HCT116 (cell line): ENCODE data around the gene VIT. TPM values are rescaled to one million over a fixed set of nuclear protein-coding genes. Genes with fewer than 3 reads are reported as not detected.

Source experiments
- ATAC-seq: fragments of 200-7000 bp; cut with Tn5 transposase; 2 replicates; pipeline ENCODE4 v1.9.1; 2020; ENCODE audit warnings: mild to moderate bottlenecking, moderate library complexity
- BruUV-seq: library from RNA; stranded (reverse); fragments of 400-500 nt; replicated peaks from 2 replicates; lab custom pipeline; 2021; lab: Mats Ljungman, UMichigan
- CTCF ChIA-PET: fragments of 300-600 bp; sonication (Branson Sonifier 250); formaldehyde crosslinking; loops from one replicate; lab custom pipeline; 2021; ENCODE audit warnings: antibody characterized with exemption; lab: Charles Lee
- POLR2A ChIA-PET: fragments of 300-600, 350-600 bp; sonication (Branson Sonifier 250); formaldehyde crosslinking; loops from one replicate; lab custom pipeline; 2021; ENCODE audit warnings: antibody characterized with exemption; lab: Charles Lee
- RAD21 ChIA-PET, 2 experiments: fragments of 300-600 bp; sonication (Branson Sonifier 250); formaldehyde crosslinking; loops; one replicate each; lab custom pipeline; 2023; ENCODE audit warnings: low total read pairs in 2 of 2; ENCODE audit not compliant: uncharacterized antibody in 2 of 2, unreplicated experiment in 2 of 2, low non-redundant PET in 1 of 2; lab: Charles Lee
- DNase-seq: peaks from one replicate; pipeline ENCODE4 v3.0.0-alpha.2; 2010; ENCODE audit warnings: low read depth, low spot score
- H2AFZ ChIP-seq: fragments of 200-600 bp; shearing (Covaris generic), sonication (generic); 2 replicates; pipeline ENCODE4 v1.6.1; 2017; ENCODE audit warnings: low read depth, mixed run types, mixed read lengths, antibody characterized with exemption, low read length; ENCODE audit not compliant: poor library complexity, severe bottlenecking
- H3K27ac ChIP-seq: 2 replicates; pipeline ENCODE4 v1.5.1; 2012; ENCODE audit warnings: low read depth, low read length
- H3K27me3 ChIP-seq: fragments of 200-600 bp; sonication (generic); 2 replicates; pipeline ENCODE4 v1.6.1; 2016; ENCODE audit warnings: mixed run types, low read length, mixed read lengths; ENCODE audit not compliant: insufficient read depth
- H3K36me3 ChIP-seq, 2 experiments: fragments of 200-500 bp in 1 of 2; fragments of 200-600 bp in 1 of 2; sonication (Bioruptor generic) in 1 of 2; sonication (generic) in 1 of 2; 2 replicates each; pipeline versions ENCODE4 v1.5.1 to v1.6.1; 2014 to 2016; ENCODE audit warnings: low read length in 2 of 2, inconsistent platforms in 1 of 2, mixed read lengths in 1 of 2, mixed run types in 1 of 2; ENCODE audit not compliant: insufficient read depth in 2 of 2, control insufficient read depth in 1 of 2
- H3K4me1 ChIP-seq, 2 experiments: fragments of 200-600 bp in 1 of 2; sonication (generic) in 1 of 2; 2 replicates each; pipeline versions ENCODE4 v1.5.1 to v1.6.1; 2012 to 2017; ENCODE audit warnings: low read length in 2 of 2, inconsistent platforms in 1 of 2, mild to moderate bottlenecking in 1 of 2, mixed read lengths in 1 of 2, mixed run types in 1 of 2, moderate library complexity in 1 of 2; ENCODE audit not compliant: insufficient read depth in 2 of 2, control insufficient read depth in 1 of 2
- H3K4me2 ChIP-seq: fragments of 200-600 bp; sonication (generic); 2 replicates; pipeline ENCODE4 v1.6.1; 2017; ENCODE audit warnings: mixed run types, low read length, mixed read lengths
- H3K4me3 ChIP-seq, 2 experiments: fragments of 200-600 bp in 1 of 2; sonication (generic) in 1 of 2; replicated peaks in 1 of 2; 2 replicates each; pipeline ENCODE4 v1.5.1; 2011 to 2016; ENCODE audit warnings: low read length in 2 of 2, control low read depth in 1 of 2, low read depth in 1 of 2, mild to moderate bottlenecking in 1 of 2, mixed read lengths in 1 of 2, mixed run types in 1 of 2
- H3K79me2 ChIP-seq: fragments of 200-600 bp; sonication (generic); 2 replicates; pipeline ENCODE4 v1.6.1; 2017; ENCODE audit warnings: mild to moderate bottlenecking, mixed run types, low read length, moderate library complexity, mixed read lengths; ENCODE audit not compliant: insufficient read depth
- H3K9ac ChIP-seq: fragments of 200-600 bp; sonication (generic); 2 replicates; pipeline ENCODE4 v1.6.1; 2016; ENCODE audit warnings: low read length, mixed read lengths
- H3K9me2 ChIP-seq: fragments of 200-600 bp; sonication (generic), shearing (Covaris generic); 2 replicates; pipeline ENCODE4 v1.6.1; 2017; ENCODE audit warnings: mixed run types, mild to moderate bottlenecking, moderate library complexity; ENCODE audit not compliant: insufficient read depth
- H3K9me3 ChIP-seq, 2 experiments: fragments of 200-500 bp in 1 of 2; fragments of 200-600 bp in 1 of 2; sonication (Bioruptor generic) in 1 of 2; sonication (generic) in 1 of 2; 2 replicates each; pipeline ENCODE4 v1.6.1; 2014 to 2017; ENCODE audit warnings: low read length in 2 of 2, mixed read lengths in 2 of 2, inconsistent platforms in 1 of 2, low read depth in 1 of 2, mild to moderate bottlenecking in 1 of 2, mixed run types in 1 of 2, moderate library complexity in 1 of 2; ENCODE audit not compliant: control insufficient read depth in 1 of 2, insufficient read depth in 1 of 2
- H4K20me1 ChIP-seq: fragments of 200-600 bp; sonication (generic), shearing (Covaris generic); 2 replicates; pipeline ENCODE4 v1.6.1; 2017; ENCODE audit warnings: mixed run types, mild to moderate bottlenecking, moderate library complexity; ENCODE audit not compliant: insufficient read depth
- CBX3 ChIP-seq: IDR thresholded peaks from 2 replicates; pipeline ENCODE4 v1.6.1; 2012; ENCODE audit warnings: low read depth
- CEBPB ChIP-seq: IDR thresholded peaks from 2 replicates; pipeline ENCODE4 v1.6.1; 2012; ENCODE audit warnings: low read depth
- EGR1 ChIP-seq: IDR thresholded peaks from 2 replicates; pipeline ENCODE4 v1.6.1; 2012; ENCODE audit warnings: low read depth
- ELF1 ChIP-seq: IDR thresholded peaks from 2 replicates; pipeline ENCODE4 v1.6.1; 2012; ENCODE audit warnings: low read depth, borderline replicate concordance
- JUND ChIP-seq: IDR thresholded peaks from 2 replicates; pipeline ENCODE4 v1.6.1; 2012
- POLR2A ChIP-seq: IDR thresholded peaks from 2 replicates; pipeline ENCODE4 v1.7.0; 2011; ENCODE audit warnings: borderline replicate concordance; ENCODE audit not compliant: insufficient read depth, insufficient read length; ENCODE audit errors: extremely low read depth
- POLR2AphosphoS5 ChIP-seq: IDR thresholded peaks from 2 replicates; pipeline ENCODE4 v1.6.1; 2011; ENCODE audit warnings: mild to moderate bottlenecking, low read depth, low read length, moderate library complexity
- RAD21 ChIP-seq: IDR thresholded peaks from 2 replicates; pipeline ENCODE4 v1.6.1; 2012; ENCODE audit warnings: low read depth, mild to moderate bottlenecking
- SIN3A ChIP-seq: IDR thresholded peaks from 2 replicates; pipeline ENCODE4 v1.6.1; 2012; ENCODE audit warnings: low read depth
- SP1 ChIP-seq: IDR thresholded peaks from 2 replicates; pipeline ENCODE4 v1.6.1; 2012; ENCODE audit warnings: low read depth
- SRF ChIP-seq: IDR thresholded peaks from 2 replicates; pipeline ENCODE4 v1.6.1; 2012; ENCODE audit warnings: low read depth
- TCF7L2 ChIP-seq: IDR thresholded peaks from 2 replicates; pipeline ENCODE4 v1.7.0; 2011; ENCODE audit warnings: borderline replicate concordance, inconsistent platforms; ENCODE audit not compliant: insufficient read depth, insufficient read length; ENCODE audit errors: extremely low read depth
- YY1 ChIP-seq: IDR thresholded peaks from 2 replicates; pipeline ENCODE4 v1.6.1; 2011; ENCODE audit warnings: low read length, low read depth, moderate library complexity, mild to moderate bottlenecking; ENCODE audit not compliant: insufficient replicate concordance; ENCODE audit errors: extremely low read depth
- ZNF274 ChIP-seq: fragments of 200-500 bp; sonication (Bioruptor generic); IDR thresholded peaks from 2 replicates; pipeline ENCODE4 v1.6.1; 2014; ENCODE audit warnings: mild to moderate bottlenecking, low read depth, low read length, inconsistent platforms
- intact Hi-C: fragments of 100-400 bp; cut with micrococcal nuclease; formaldehyde crosslinking; loops from 2 replicates; pipeline ENCODE4 v1.10.0; 2022
- total RNA-seq: library from RNA; stranded (reverse); gene quantifications from one replicate; pipeline ENCODE4 v1.2.1, GENCODE V29; 2021; ENCODE audit not compliant: unreplicated experiment
- TF ChIP-seq, protein P1 (sequence below), 3 experiments: fragments of 200-600 bp in 1 of 3; sonication (generic) in 1 of 3; IDR thresholded peaks in 2 of 3; conservative IDR thresholded peaks in 1 of 3; 2 replicates each; pipeline ENCODE4 v1.5.1; 2012 to 2017; ENCODE audit warnings: low read depth in 2 of 3, low read length in 2 of 3, antibody characterized with exemption in 1 of 3, borderline replicate concordance in 1 of 3, control low read depth in 1 of 3, mild to moderate bottlenecking in 1 of 3, mixed read lengths in 1 of 3, mixed run types in 1 of 3, moderate library complexity in 1 of 3; ENCODE audit not compliant: insufficient read depth in 1 of 3
- TF ChIP-seq, protein P2 (sequence below): IDR thresholded peaks from 2 replicates; pipeline ENCODE4 v1.6.1; 2012

The VIT gene
- total RNA-seq, 1 experiment from 2014 or later: not detected

DNA sequence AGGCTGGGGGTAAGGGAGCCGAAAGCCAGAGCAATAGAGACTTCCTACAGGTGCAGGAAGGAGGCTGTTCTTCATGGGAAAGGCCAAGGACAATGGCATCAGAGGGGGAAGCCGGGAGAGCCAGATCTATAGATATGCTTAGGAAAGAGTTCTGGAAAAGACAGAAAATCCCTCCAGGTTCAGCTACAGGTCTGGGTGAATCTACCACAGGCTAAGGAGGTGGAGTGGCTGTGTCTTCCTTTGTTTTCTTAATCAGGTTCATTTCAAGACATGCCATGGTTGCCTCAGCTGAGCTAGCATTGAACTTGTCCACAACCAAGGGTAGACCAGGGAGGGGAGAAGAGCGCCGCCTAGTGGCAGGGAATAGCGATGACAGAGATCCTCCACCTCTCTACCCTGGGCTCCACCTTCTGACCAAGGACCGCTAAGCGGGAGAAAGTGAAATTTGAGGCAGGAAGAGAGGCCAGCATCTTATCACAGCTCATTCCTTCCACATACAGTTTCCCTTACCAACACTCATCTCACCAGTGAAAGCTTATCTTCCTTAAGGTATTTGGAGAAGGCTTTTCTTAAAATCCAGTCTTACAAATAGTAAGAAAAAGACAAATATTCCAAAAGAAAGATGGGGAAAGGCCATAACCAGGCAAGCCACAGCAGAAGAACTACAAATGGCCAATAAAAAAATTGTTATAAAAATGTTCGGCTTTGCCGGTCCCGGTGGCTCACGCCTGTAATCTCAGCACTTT, 74.2 kb downstream of the VIT start:
- Histone ChIP-seq H3K27me3 (no peaks in the 10 kb centered on the region), H3K36me3 (no peaks in the 10 kb centered on the region), H3K9me2 (no peaks in the 10 kb centered on the region), H3K79me2 (no peaks in the 10 kb centered on the region), H4K20me1 (no peaks in the 10 kb centered on the region), H3K9ac (no peak overlapping the region), H3K4me1 (no peaks in the 10 kb centered on the region), H2AFZ (no peak overlapping the region), H3K9me3 (no peaks in the 10 kb centered on the region), H3K27ac (no peak overlapping the region), H3K4me2 (no peak overlapping the region), H3K4me3 (no peak overlapping the region)
- no TSS peak for BruUV-seq
- ChIA-PET RAD21 (no interaction called here), POLR2A (no interaction called here), CTCF (interaction anchor here (0.8 to 1.6 kb wide), 12 partner anchors 9 to 1106 kb away, joined by 3 to 10 read pairs (median 5); no protein-coding TSS in a partner anchor)
- peak; percentile 51 for DNase-seq
- TF ChIP-seq TCF7L2: no peak
- TF ChIP-seq, protein P1, sequence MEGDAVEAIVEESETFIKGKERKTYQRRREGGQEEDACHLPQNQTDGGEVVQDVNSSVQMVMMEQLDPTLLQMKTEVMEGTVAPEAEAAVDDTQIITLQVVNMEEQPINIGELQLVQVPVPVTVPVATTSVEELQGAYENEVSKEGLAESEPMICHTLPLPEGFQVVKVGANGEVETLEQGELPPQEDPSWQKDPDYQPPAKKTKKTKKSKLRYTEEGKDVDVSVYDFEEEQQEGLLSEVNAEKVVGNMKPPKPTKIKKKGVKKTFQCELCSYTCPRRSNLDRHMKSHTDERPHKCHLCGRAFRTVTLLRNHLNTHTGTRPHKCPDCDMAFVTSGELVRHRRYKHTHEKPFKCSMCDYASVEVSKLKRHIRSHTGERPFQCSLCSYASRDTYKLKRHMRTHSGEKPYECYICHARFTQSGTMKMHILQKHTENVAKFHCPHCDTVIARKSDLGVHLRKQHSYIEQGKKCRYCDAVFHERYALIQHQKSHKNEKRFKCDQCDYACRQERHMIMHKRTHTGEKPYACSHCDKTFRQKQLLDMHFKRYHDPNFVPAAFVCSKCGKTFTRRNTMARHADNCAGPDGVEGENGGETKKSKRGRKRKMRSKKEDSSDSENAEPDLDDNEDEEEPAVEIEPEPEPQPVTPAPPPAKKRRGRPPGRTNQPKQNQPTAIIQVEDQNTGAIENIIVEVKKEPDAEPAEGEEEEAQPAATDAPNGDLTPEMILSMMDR (IDR thresholded peaks at IDR 0.05 in 2 of 3, conservative IDR thresholded peaks at IDR 0.05 in 1 of 3; ENCODE audit: borderline replicate concordance in 1 of 3, insufficient read depth in 1 of 3, low read depth in 2 of 3, low read length in 2 of 3): peak; percentile 93 to 95 (median 95)
- peak; percentile 73 for TF ChIP-seq RAD21
- intact Hi-C loops: loop anchor here (2.0 kb wide), 1 partner anchor 418 kb away; no protein-coding TSS in a partner anchor
- ATAC-seq: peak; percentile 98

DNA sequence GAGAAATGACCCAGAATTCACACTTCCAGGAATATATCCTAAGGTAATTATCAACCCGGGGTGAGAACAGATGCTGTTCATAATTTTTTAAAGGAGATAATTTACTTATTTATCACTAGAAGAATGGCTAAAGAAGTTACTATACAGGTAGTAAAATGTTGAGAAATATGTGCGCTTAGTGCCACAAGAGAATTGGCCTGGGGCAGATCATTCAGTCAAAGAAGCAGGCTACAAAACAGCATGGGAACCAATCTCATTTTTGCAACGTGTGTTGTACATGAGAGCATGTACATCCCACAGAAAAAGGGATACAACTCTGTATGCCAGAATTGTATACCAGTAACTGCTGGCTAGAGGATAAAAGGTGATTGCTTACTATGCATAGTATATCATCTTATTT, 75.2 kb downstream of the VIT start:
- ChIA-PET CTCF (no interaction called here), RAD21 (no interaction called here)
- Histone ChIP-seq H3K9ac (no peak overlapping the region), H3K27me3 (no peaks in the 10 kb centered on the region), H3K9me2 (no peaks in the 10 kb centered on the region), H3K36me3 (no peaks in the 10 kb centered on the region), H4K20me1 (no peaks in the 10 kb centered on the region)
- intact Hi-C loops: loop anchor here (2.0 kb wide), 1 partner anchor 419 kb away; no protein-coding TSS in a partner anchor
- no TSS peak for BruUV-seq
- TF ChIP-seq JUND (no peak), POLR2AphosphoS5 (no peak), YY1 (no peak), CBX3 (no peak), ELF1 (no peak), EGR1 (no peak), SIN3A (no peak), CEBPB (no peak), SP1 (no peak), ZNF274 (no peak), SRF (no peak), POLR2A (no peak)
- TF ChIP-seq, protein P2, sequence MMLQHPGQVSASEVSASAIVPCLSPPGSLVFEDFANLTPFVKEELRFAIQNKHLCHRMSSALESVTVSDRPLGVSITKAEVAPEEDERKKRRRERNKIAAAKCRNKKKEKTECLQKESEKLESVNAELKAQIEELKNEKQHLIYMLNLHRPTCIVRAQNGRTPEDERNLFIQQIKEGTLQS: no peak
- TF ChIP-seq, protein P1 (IDR thresholded peaks at IDR 0.05 in 2 of 3, conservative IDR thresholded peaks at IDR 0.05 in 1 of 3; ENCODE audit: borderline replicate concordance in 1 of 3, insufficient read depth in 1 of 3, low read depth in 2 of 3, low read length in 2 of 3): no peak
- TF ChIP-seq, all 23 proteins: peak for 0
- no peaks in the 10 kb centered on the region for H3K9me3 ChIP-seq
- no peak overlapping the region for H2AFZ ChIP-seq
- ATAC-seq (no peak), DNase-seq (no peak)
- H3K4me3 ChIP-seq: no peak overlapping the region
- H3K79me2 ChIP-seq: no peaks in the 10 kb centered on the region
- H3K4me1 ChIP-seq: no peaks in the 10 kb centered on the region
- H3K27ac ChIP-seq: no peak overlapping the region
- no peak overlapping the region for H3K4me2 ChIP-seq
- POLR2A ChIA-PET: interaction anchor here (0.7 kb wide), 1 partner anchor 320 kb away, joined by 4 read pairs; no protein-coding TSS in a partner anchor
